Endothelial cell of umbilical vein (primary cell): ENCODE measurements around the gene ZNF808. TPM values are rescaled to one million over a fixed set of nuclear protein-coding genes. Genes with fewer than 3 reads are reported as not detected.
"Not testable (repeated sequence)": the region's sequence is repeated elsewhere in the genome, so short reads cannot be mapped to it uniquely, and the experiment has no call there.

Experiments
- BruUV-seq: library from RNA; stranded (reverse); fragments of 400-500 nt; replicated peaks from 2 replicates; lab custom pipeline; 2021; lab: Mats Ljungman, UMichigan
- CTCF ChIA-PET: fragments of 300-600, 350-600 bp; sonication (Branson Sonifier 250); formaldehyde crosslinking; loops from one replicate; lab custom pipeline; 2021; ENCODE audit warnings: antibody characterized with exemption, inconsistent platforms; lab: Charles Lee
- POLR2A ChIA-PET: fragments of 300-600, 350-600 bp; sonication (Branson Sonifier 250); formaldehyde crosslinking; loops from one replicate; lab custom pipeline; 2021; ENCODE audit warnings: antibody characterized with exemption, inconsistent platforms; lab: Charles Lee
- DNase-seq: peaks from one replicate; pipeline ENCODE4 v3.0.0-alpha.2; 2011; ENCODE audit warnings: low read depth, low spot score
- FAIRE-seq: peaks from 2 replicates; lab custom pipeline; 2011; peaks lifted over from hg19 to GRCh38; lab: Jason Lieb, UNC
- H2AFZ ChIP-seq: 2 replicates; pipeline ENCODE4 v1.6.0; 2012; ENCODE audit warnings: low read depth, low read length, control low read depth, inconsistent platforms
- H3K27ac ChIP-seq: 2 replicates; pipeline ENCODE4 v1.5.1; 2011; ENCODE audit warnings: low read depth, mild to moderate bottlenecking, control low read depth, low read length, moderate library complexity; ENCODE audit not compliant: insufficient read depth
- H3K27me3 ChIP-seq, 2 experiments: 2 replicates each; pipeline versions ENCODE4 v1.6.0 to v1.6.1; 2011; ENCODE audit warnings: low read length in 2 of 2, mixed read lengths in 1 of 2; ENCODE audit not compliant: control insufficient read depth in 2 of 2, insufficient read depth in 2 of 2
- H3K36me3 ChIP-seq, 2 experiments: 2 replicates in 1 of 2; 3 replicates in 1 of 2; pipeline ENCODE4 v1.5.1; 2011; ENCODE audit warnings: low read length in 2 of 2, mild to moderate bottlenecking in 1 of 2, moderate library complexity in 1 of 2; ENCODE audit not compliant: control insufficient read depth in 2 of 2, insufficient read depth in 2 of 2; ENCODE audit errors: extremely low read depth in 1 of 2
- H3K4me1 ChIP-seq: 3 replicates; pipeline ENCODE4 v1.5.1; 2011; ENCODE audit warnings: mild to moderate bottlenecking, low read length; ENCODE audit not compliant: control insufficient read depth, insufficient read depth; ENCODE audit errors: extremely low read depth
- H3K4me2 ChIP-seq: 2 replicates; pipeline ENCODE4 v1.6.1; 2011; ENCODE audit warnings: low read length, control low read depth, mixed read lengths; ENCODE audit not compliant: insufficient read depth
- H3K4me3 ChIP-seq, 3 experiments: fragments of 200-600 bp in 1 of 3; sonication (generic), shearing (Covaris generic) in 1 of 3; replicated peaks in 1 of 3; 2 replicates each; pipeline ENCODE4 v1.5.1; 2011 to 2016; ENCODE audit warnings: control low read depth in 3 of 3, low read length in 3 of 3, mild to moderate bottlenecking in 2 of 3, inconsistent platforms in 1 of 3, low read depth in 1 of 3, moderate library complexity in 1 of 3; ENCODE audit not compliant: insufficient read depth in 1 of 3
- H3K79me2 ChIP-seq: 2 replicates; pipeline ENCODE4 v1.6.0; 2012; ENCODE audit warnings: low read length, inconsistent platforms; ENCODE audit not compliant: control insufficient read depth, insufficient read depth
- H3K9ac ChIP-seq: replicated peaks from 2 replicates; pipeline ENCODE3; 2011; ENCODE audit warnings: low read length, control low read depth; ENCODE audit not compliant: insufficient read depth; ENCODE audit errors: extremely low read depth
- H3K9me1 ChIP-seq: replicated peaks from 3 replicates; pipeline ENCODE4 v1.6.0; 2011; ENCODE audit warnings: mild to moderate bottlenecking, low read length; ENCODE audit not compliant: control insufficient read depth, insufficient read depth; ENCODE audit errors: extremely low read depth
- H3K9me3 ChIP-seq: replicated peaks from 2 replicates; pipeline ENCODE4 v1.5.1; 2012; ENCODE audit warnings: low read length, inconsistent platforms; ENCODE audit not compliant: control insufficient read depth, insufficient read depth
- H4K20me1 ChIP-seq: replicated peaks from 2 replicates; pipeline ENCODE3; 2011; ENCODE audit warnings: mild to moderate bottlenecking, low read length; ENCODE audit not compliant: control insufficient read depth, insufficient read depth; ENCODE audit errors: extremely low read depth
- FOS ChIP-seq: IDR thresholded peaks from 2 replicates; pipeline ENCODE4 v1.6.1; 2011; ENCODE audit warnings: mild to moderate bottlenecking, low read length, moderate library complexity, borderline replicate concordance; ENCODE audit not compliant: insufficient read depth
- GATA2 ChIP-seq: IDR thresholded peaks from 2 replicates; pipeline ENCODE4 v1.7.0; 2011; ENCODE audit warnings: low read depth, mild to moderate bottlenecking, moderate library complexity, mixed read lengths, low read length; ENCODE audit not compliant: insufficient read length, insufficient read depth
- JUN ChIP-seq: IDR thresholded peaks from 2 replicates; pipeline ENCODE4 v1.6.1; 2011; ENCODE audit warnings: borderline replicate concordance, low read depth; ENCODE audit not compliant: insufficient read length, insufficient read depth
- MYC ChIP-seq: IDR thresholded peaks from one replicate; pipeline ENCODE4 v1.6.1; 2011; ENCODE audit warnings: mild to moderate bottlenecking, low read depth, low read length
- POLR2A ChIP-seq: IDR thresholded peaks from 2 replicates; pipeline ENCODE4 v1.6.1; 2012; ENCODE audit warnings: low read depth, mild to moderate bottlenecking, control low read depth, low read length
- dilution Hi-C: fragments of 300-500 bp; cut with MboI; formaldehyde crosslinking; loops from one replicate; pipeline ENCODE4 v1.15.0; 2019; ENCODE audit warnings: low sequenced_read_pairs; ENCODE audit not compliant: extremely low pct_ligation_motif_present
- intact Hi-C: fragments of 100-400 bp; cut with micrococcal nuclease; formaldehyde crosslinking; loops from one replicate; pipeline ENCODE4 v1.10.0; 2022
- polyA plus RNA-seq, 4 experiments: library from polyadenylated mRNA; depleted of rRNA in 3 of 4; stranded (reverse) in 3 of 4; unstranded in 1 of 4; fragments of >200 nt; gene quantifications; 2 replicates each; pipeline versions ENCODE4 v1.2.1 to v1.2.3, GENCODE V29; 2011 to 2012; ENCODE audit warnings: missing spikeins in 1 of 4
- total RNA-seq: library from RNA; stranded (reverse); gene quantifications from 2 replicates; pipeline ENCODE4 v1.2.3, GENCODE V29; 2021
- TF ChIP-seq, protein P1 (sequence below), 2 donors: IDR thresholded peaks; 1 replicate in 1 of 2; 2 replicates in 1 of 2; pipeline ENCODE4 v1.5.1; 2011; ENCODE audit warnings: low read length in 2 of 2, mild to moderate bottlenecking in 2 of 2, moderate library complexity in 2 of 2, control low read depth in 1 of 2, inconsistent platforms in 1 of 2, low read depth in 1 of 2; ENCODE audit not compliant: insufficient read depth in 1 of 2; ENCODE audit errors: extremely low read depth in 1 of 2
- TF ChIP-seq, protein P2 (sequence below): IDR thresholded peaks from 2 replicates; pipeline ENCODE4 v1.6.1; 2011; ENCODE audit not compliant: insufficient read depth, insufficient read length

Gene ZNF808
- total and polyA plus RNA-seq, 2 donors (not counting 3 experiments of a cell fraction or from before 2014, with no cell fraction given), result 1.9 to 15.2 TPM

DNA sequence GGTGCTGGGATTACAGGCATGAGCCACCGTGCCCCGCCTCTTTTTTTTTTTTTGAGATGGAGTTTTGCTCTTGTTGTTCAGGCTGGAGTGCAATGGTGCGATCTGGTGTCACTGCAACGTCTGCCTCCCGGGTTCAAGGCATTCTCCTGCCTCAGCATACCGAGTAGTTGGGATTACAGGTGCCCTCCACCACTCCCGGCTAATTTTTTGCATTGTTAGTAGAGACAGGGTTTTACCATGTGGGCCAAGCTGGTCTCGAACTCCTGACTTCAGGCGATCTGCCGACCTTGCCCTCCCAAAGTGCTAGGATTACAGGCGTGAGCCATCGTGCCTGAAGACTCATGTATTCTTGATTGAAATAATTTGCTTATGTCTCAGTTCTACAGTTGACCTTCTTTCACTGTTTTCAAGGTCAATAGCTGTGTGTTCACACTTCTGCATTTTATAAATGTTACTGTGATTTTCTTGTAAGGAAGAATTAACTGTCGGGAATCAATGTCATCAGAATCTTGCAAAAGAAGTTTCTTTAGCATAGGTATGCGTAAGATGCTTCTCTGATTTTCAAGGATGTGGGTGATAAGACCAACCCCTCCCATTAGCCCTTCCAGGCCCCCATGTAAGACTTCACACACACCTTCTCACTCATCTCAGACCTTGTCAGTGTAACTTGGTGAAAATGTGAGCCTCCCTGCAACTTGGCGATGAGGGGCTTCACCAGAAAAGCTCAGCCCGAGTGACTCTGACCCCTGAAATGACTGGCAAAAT is 29.9 kb downstream of the ZNF808 start:
- FAIRE-seq (no peak), DNase-seq (no peak)
- BruUV-seq, result no TSS peak
- Histone ChIP-seq H3K27ac (no peak overlapping the region), H3K4me2 (no peak overlapping the region), H3K9me1 (no peaks in the 10 kb centered on the region), H4K20me1 (no peaks in the 10 kb centered on the region), H2AFZ (no peak overlapping the region), H3K9me3 (peaks cover 17% of the 10 kb centered on the region), H3K4me1 (no peaks in the 10 kb centered on the region), H3K9ac (no peak overlapping the region), H3K36me3 (peaks cover 3 to 8% of the 10 kb centered on the region in 2 experiments), H3K27me3 (no peaks in the 10 kb centered on the region), H3K4me3 (no peak overlapping the region), H3K79me2 (no peaks in the 10 kb centered on the region)
- dilution Hi-C loops, result no loop called here
- ChIA-PET POLR2A (no interaction called here), CTCF (no interaction called here)
- intact Hi-C loops, result no loop called here
- no peak for TF ChIP-seq MYC
- no peak for TF ChIP-seq JUN
- TF ChIP-seq, protein P1, sequence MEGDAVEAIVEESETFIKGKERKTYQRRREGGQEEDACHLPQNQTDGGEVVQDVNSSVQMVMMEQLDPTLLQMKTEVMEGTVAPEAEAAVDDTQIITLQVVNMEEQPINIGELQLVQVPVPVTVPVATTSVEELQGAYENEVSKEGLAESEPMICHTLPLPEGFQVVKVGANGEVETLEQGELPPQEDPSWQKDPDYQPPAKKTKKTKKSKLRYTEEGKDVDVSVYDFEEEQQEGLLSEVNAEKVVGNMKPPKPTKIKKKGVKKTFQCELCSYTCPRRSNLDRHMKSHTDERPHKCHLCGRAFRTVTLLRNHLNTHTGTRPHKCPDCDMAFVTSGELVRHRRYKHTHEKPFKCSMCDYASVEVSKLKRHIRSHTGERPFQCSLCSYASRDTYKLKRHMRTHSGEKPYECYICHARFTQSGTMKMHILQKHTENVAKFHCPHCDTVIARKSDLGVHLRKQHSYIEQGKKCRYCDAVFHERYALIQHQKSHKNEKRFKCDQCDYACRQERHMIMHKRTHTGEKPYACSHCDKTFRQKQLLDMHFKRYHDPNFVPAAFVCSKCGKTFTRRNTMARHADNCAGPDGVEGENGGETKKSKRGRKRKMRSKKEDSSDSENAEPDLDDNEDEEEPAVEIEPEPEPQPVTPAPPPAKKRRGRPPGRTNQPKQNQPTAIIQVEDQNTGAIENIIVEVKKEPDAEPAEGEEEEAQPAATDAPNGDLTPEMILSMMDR (IDR thresholded peaks at IDR 0.05; ENCODE audit: extremely low read depth in 1 of 2, insufficient read depth in 1 of 2, low read depth in 1 of 2, low read length in 2 of 2), result no peak
- TF ChIP-seq, protein P2, sequence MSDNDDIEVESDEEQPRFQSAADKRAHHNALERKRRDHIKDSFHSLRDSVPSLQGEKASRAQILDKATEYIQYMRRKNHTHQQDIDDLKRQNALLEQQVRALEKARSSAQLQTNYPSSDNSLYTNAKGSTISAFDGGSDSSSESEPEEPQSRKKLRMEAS, result no peak
- no peak for TF ChIP-seq POLR2A
- no peak for TF ChIP-seq GATA2
- no peak for TF ChIP-seq FOS

DNA sequence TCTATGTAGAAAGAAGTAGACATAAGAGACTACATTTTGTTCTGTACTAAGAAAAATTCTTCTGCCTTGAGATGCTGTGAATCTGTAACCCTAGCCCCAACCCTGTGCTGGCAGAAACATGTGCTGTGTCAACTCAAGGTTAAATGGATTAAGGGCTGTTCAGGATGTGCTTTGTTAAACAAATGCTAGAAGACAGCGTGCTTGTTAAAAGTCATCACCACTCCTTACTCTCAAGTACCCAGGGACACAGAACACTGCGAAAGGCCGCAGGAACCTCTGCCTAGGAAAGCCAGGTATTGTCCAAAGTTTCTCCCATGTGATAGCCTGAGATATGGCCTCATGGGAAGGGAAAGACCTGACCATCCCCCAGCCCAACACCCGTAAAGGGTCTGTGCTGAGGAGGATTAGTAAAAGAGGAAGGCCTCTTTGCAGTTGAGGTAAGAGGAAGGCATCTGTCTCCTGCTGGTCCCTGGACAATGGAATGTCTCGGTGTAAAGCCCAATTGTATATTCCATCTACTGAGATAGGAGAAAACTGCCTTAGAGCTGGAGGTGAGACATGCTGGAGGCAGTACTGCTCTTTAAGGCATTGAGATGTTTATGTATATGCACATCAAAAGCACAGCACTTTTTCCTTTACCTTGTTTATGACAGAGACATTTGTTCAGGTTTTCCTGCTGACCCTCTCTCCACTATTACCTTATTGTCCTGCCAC is 31.4 kb downstream of the ZNF808 start:
- CTCF ChIA-PET, FAIRE-seq, dilution Hi-C loops, H3K36me3 ChIP-seq, H4K20me1 ChIP-seq, POLR2A ChIA-PET, H3K9ac ChIP-seq, H3K9me1 ChIP-seq, H3K4me3 ChIP-seq, H3K27ac ChIP-seq, H3K79me2 ChIP-seq, H3K4me2 ChIP-seq, H3K4me1 ChIP-seq, H3K27me3 ChIP-seq, H2AFZ ChIP-seq, DNase-seq, intact Hi-C loops, BruUV-seq: not testable (repeated sequence)
- peaks cover 14% of the 10 kb centered on the region for H3K9me3 ChIP-seq

DNA sequence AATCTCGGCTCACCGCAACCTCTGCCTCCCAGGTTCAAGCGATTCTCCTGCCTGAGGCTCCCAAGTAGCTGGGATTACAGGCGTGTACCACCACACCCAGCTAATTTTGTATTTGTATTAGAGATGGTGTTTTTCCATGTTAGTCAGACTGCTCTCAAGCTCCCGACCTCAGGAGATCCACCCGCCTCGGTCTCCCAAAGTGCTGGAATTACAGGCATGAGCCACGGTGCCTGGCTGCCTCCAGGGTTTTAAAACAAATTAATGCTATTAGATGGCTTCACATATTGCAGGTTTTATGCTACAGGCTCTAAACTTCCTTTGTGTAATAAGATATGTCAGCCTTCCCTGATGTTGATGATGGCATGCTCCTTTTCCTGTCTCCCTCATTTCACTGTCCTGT is 34.1 kb downstream of the ZNF808 start:
- dilution Hi-C loops, H3K27me3 ChIP-seq, H3K9me1 ChIP-seq, H4K20me1 ChIP-seq, FAIRE-seq, H3K27ac ChIP-seq, H3K9me3 ChIP-seq, DNase-seq, H3K4me1 ChIP-seq, H3K4me2 ChIP-seq, H3K4me3 ChIP-seq, CTCF ChIA-PET, POLR2A ChIA-PET, H3K9ac ChIP-seq, H3K79me2 ChIP-seq, BruUV-seq, intact Hi-C loops, H2AFZ ChIP-seq, H3K36me3 ChIP-seq: not testable (repeated sequence)
